Fibroblast of lung (primary cell): ENCODE data around the gene CKS2.

ENCODE experiments used
- EZH2 ChIP-seq: IDR thresholded peaks from 2 replicates; pipeline ENCODE4 v1.5.1; 2012; ENCODE audit warnings: low read length, control low read depth, mild to moderate bottlenecking; ENCODE audit errors: missing control alignments
- TF ChIP-seq, protein P1 (sequence below), 2 donors: IDR thresholded peaks in 1 of 2; conservative IDR thresholded peaks in 1 of 2; 1 replicate in 1 of 2; 2 replicates in 1 of 2; pipeline ENCODE4 v1.5.1; 2011 to 2012; ENCODE audit warnings: low read length in 2 of 2, control low read depth in 1 of 2, inconsistent platforms in 1 of 2, low read depth in 1 of 2, mild to moderate bottlenecking in 1 of 2

DNA sequence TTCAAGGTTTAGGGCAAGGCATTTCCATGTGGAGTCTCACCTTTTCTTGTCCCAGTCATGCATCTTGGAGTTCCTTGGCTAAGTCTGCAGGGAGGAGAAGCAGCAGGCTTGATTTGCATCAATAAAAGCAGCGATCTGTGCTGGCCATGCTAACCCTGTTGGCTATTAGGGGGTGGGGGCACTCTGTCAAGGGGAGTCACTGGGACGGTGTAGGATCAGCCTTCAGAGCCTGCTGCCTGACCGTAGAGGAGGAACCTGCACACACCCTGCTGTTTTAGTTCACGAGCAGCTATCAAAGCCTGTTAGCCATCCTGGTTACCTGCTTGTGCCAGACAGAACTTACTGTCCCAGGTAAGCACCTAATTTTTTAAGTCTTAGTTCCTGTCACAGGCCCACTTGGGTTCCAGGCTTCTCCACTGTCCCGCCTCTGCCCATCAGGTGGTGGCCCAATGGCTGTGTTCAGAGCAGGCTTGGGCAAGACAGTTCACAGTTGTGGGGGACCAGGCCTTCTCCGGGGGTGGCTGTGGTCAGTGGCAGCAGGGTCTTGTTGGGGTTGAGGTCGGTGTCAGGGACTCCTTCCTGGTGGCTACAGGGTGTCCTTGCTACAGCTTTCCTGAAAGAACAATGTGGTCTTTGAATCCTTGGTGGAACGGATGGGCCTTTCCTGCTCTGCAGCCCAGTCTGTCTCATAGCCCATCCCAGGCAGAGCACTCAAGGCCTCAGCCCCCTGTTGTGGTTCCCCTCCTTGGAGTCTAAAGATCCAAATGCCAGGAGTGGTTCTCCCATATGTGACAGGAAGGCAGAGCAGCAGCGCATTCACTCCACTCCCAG is 51.0 kb downstream of the CKS2 start:
- TF ChIP-seq, protein P1, sequence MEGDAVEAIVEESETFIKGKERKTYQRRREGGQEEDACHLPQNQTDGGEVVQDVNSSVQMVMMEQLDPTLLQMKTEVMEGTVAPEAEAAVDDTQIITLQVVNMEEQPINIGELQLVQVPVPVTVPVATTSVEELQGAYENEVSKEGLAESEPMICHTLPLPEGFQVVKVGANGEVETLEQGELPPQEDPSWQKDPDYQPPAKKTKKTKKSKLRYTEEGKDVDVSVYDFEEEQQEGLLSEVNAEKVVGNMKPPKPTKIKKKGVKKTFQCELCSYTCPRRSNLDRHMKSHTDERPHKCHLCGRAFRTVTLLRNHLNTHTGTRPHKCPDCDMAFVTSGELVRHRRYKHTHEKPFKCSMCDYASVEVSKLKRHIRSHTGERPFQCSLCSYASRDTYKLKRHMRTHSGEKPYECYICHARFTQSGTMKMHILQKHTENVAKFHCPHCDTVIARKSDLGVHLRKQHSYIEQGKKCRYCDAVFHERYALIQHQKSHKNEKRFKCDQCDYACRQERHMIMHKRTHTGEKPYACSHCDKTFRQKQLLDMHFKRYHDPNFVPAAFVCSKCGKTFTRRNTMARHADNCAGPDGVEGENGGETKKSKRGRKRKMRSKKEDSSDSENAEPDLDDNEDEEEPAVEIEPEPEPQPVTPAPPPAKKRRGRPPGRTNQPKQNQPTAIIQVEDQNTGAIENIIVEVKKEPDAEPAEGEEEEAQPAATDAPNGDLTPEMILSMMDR (conservative IDR thresholded peaks at IDR 0.05 in 1 of 2, IDR thresholded peaks at IDR 0.05 in 1 of 2; ENCODE audit: low read depth in 1 of 2, low read length in 2 of 2): no peak
- no peak for TF ChIP-seq EZH2
